Tibial nerve (tissue), 4 donors: Measurements from ENCODE around the gene ECHDC3. TPM values are rescaled to one million over a fixed set of nuclear protein-coding genes. Genes with fewer than 3 reads are reported as not detected.

Source experiments
- DNase-seq, 2 donors: peaks; one replicate each; pipeline ENCODE4 v3.0.0-alpha.2; 2019; ENCODE audit warnings: low spot score in 2 of 2
- H3K27ac ChIP-seq, 4 donors: fragments of 200-600 bp; sonication (generic) in 3 of 4; one replicate each; pipeline ENCODE4 v1.5.1; 2017 to 2019; ENCODE audit warnings: mild to moderate bottlenecking in 1 of 4
- H3K27me3 ChIP-seq, 2 donors: fragments of 200-600 bp; sonication (generic) in 1 of 2; one replicate each; pipeline versions ENCODE4 v1.5.1 to v1.6.0; 2017 to 2019
- H3K36me3 ChIP-seq, 3 donors: fragments of 200-600 bp; sonication (generic); one replicate each; pipeline ENCODE4 v1.5.1; 2018 to 2019
- H3K4me1 ChIP-seq, 4 donors: fragments of 200-600 bp; sonication (generic) in 3 of 4; one replicate each; pipeline ENCODE4 v1.5.1; 2017 to 2019
- H3K4me3 ChIP-seq, 4 donors: fragments of 200-600 bp; sonication (generic) in 3 of 4; one replicate each; pipeline ENCODE4 v1.5.1; 2017 to 2019; ENCODE audit warnings: mild to moderate bottlenecking in 1 of 4, moderate library complexity in 1 of 4
- H3K9me3 ChIP-seq, 4 donors: fragments of 200-600 bp; sonication (generic) in 3 of 4; one replicate each; pipeline ENCODE4 v1.5.1; 2017 to 2019
- CTCF ChIP-seq, 5 experiments: fragments of 200-600 bp in 3 of 5; fragments of 450-650 bp in 2 of 5; sonication (generic) in 3 of 5; IDR thresholded peaks; one replicate each; pipeline ENCODE4 v1.5.1; 2016 to 2019; ENCODE audit warnings: antibody characterized with exemption in 5 of 5, mild to moderate bottlenecking in 3 of 5, moderate library complexity in 2 of 5
- EP300 ChIP-seq, 2 donors: sonication (generic); formaldehyde crosslinking; IDR thresholded peaks; one replicate each; pipeline ENCODE4 v1.6.1; 2017; ENCODE audit warnings: antibody characterized with exemption in 2 of 2, mild to moderate bottlenecking in 1 of 2
- POLR2A ChIP-seq, 2 donors: fragments of 450-650 bp; IDR thresholded peaks; one replicate each; pipeline ENCODE4 v1.6.1; 2017; ENCODE audit warnings: antibody characterized with exemption in 2 of 2, mild to moderate bottlenecking in 2 of 2, moderate library complexity in 2 of 2
- WGBS, 2 donors: methylation state at CpG; one replicate each; pipeline ENCODE4 v1.1.5; 2018; 5-methylcytosine and 5-hydroxymethylcytosine counted together
- total RNA-seq, 4 donors: library from RNA; depleted of rRNA; stranded (reverse); fragments of >200 nt; gene quantifications; one replicate each; pipeline ENCODE4 v1.1.0, GENCODE V29; 2016

The ECHDC3 gene
- total RNA-seq, 4 donors from 2014 or later: 48.6 to 91.3 (median 66.9) TPM

- 61 to 65% methylated on average over 7 of the region's 7 CpGs for WGBS, 2 donors
- Histone ChIP-seq H3K4me3 (no peak overlapping the region), H3K27me3 (no peaks in the 10 kb centered on the region), H3K4me1 (peaks cover 0 to 9% (median 3%) of the 10 kb centered on the region in 4 donors), H3K9me3 (peaks cover 0 to 10% (median 0%) of the 10 kb centered on the region in 4 donors), H3K36me3 (no peaks in the 10 kb centered on the region), H3K27ac (no peak overlapping the region)
- TF ChIP-seq EP300 (IDR thresholded peaks at IDR 0.05): no peak
- no peak for TF ChIP-seq POLR2A (IDR thresholded peaks at IDR 0.05)
- no peak for TF ChIP-seq CTCF (IDR thresholded peaks at IDR 0.05)
- DNase-seq: no peak
Measured at GRCh38 chr10:11712744-11713143, 29.4 kb upstream of the ECHDC3 start.

- peak overlapping the region in 1 of 4 donors; percentile 67 for H3K27ac ChIP-seq
- H3K27me3 ChIP-seq: no peaks in the 10 kb centered on the region
- TF ChIP-seq POLR2A (IDR thresholded peaks at IDR 0.05) (no peak), EP300 (IDR thresholded peaks at IDR 0.05) (no peak), CTCF (IDR thresholded peaks at IDR 0.05) (no peak)
- 27 to 33% methylated on average over 15 of the region's 15 CpGs for WGBS, 2 donors
- peaks cover 0 to 10% (median 0%) of the 10 kb centered on the region in 4 donors for H3K9me3 ChIP-seq
- no peak overlapping the region for H3K4me3 ChIP-seq
- no peak for DNase-seq
- peaks cover 0 to 9% (median 3%) of the 10 kb centered on the region in 4 donors for H3K4me1 ChIP-seq
- H3K36me3 ChIP-seq: no peaks in the 10 kb centered on the region
Measured at GRCh38 chr10:11713186-11713743, 28.9 kb upstream of the ECHDC3 start.

DNA sequence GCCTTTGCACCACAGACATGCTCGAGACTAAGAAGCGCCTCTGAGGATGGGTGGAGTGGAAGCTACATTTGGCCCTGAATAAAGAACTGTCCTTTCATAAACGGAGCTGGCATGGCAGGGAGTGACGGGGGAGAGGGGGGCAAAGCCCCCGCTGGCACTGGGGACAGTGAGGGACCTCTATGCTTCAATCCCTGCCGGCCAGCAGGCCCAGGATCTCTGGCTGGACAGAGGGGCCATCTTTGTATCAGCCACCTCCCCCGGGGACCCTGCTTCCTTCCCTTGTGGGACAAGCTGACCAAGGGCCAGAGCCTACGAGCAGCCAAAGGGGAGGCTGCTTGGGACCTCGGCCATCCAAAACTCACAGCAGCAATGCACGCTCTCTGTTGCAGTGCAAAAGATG lies 28.2 kb upstream of the ECHDC3 start:
- DNase-seq: no peak
- Histone ChIP-seq H3K27ac (peak overlapping the region in 1 of 4 donors; percentile 67), H3K9me3 (peaks cover 0 to 10% (median 0%) of the 10 kb centered on the region in 4 donors), H3K4me1 (peaks cover 0 to 9% (median 3%) of the 10 kb centered on the region in 4 donors), H3K4me3 (no peak overlapping the region), H3K36me3 (no peaks in the 10 kb centered on the region), H3K27me3 (no peaks in the 10 kb centered on the region)
- no peak for TF ChIP-seq CTCF (IDR thresholded peaks at IDR 0.05)
- no peak for TF ChIP-seq EP300 (IDR thresholded peaks at IDR 0.05)
- TF ChIP-seq POLR2A (IDR thresholded peaks at IDR 0.05): no peak
- WGBS, 2 donors: 50 to 54% methylated on average over 7 to 10 of the region's 10 CpGs

- no peak for DNase-seq
- no peaks in the 10 kb centered on the region for H3K36me3 ChIP-seq
- 77 to 92% methylated on average over 4 to 9 of the region's 9 CpGs for WGBS, 2 donors
- H3K4me3 ChIP-seq: no peak overlapping the region
- peaks cover 0 to 9% (median 3%) of the 10 kb centered on the region in 4 donors for H3K4me1 ChIP-seq
- H3K27ac ChIP-seq: no peak overlapping the region
- peaks cover 0 to 10% (median 0%) of the 10 kb centered on the region in 4 donors for H3K9me3 ChIP-seq
- TF ChIP-seq CTCF (IDR thresholded peaks at IDR 0.05) (no peak), EP300 (IDR thresholded peaks at IDR 0.05) (no peak), POLR2A (IDR thresholded peaks at IDR 0.05) (no peak)
- H3K27me3 ChIP-seq: no peaks in the 10 kb centered on the region
Measured at GRCh38 chr10:11714750-11715365, 27.3 kb upstream of the ECHDC3 start.

DNA sequence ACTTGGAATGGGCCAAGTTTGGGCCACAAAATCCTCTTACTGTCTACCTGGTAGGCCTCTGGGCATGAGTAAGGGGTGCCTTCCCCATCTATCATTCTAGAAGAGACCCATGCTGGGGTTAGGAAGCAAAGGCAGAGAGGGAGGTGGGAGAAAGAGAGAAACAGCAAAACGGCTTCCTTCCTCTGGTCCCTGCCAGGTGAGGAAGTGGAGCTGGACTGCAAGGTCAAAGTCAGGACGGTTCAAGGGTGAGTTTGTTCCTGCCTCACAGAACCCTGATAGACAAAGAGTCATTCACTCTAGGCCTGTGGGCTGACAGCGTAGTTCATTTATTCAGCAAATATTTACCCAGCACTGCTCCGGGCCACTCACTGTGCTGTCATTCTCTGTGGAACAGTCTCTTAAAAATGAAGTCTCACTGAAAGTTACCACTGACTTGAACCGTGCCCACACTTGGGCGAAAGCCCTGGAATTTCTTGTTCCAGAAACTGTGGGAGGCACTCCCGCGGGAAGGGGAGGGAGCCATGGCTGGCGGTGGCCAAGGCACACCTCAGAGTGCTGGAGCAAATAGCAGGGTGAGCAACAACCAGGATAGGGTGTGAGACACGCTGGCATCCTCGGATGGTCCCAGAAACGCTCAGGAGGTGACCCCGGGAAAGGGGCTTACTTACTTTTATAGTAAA lies 26.2 kb upstream of the ECHDC3 start:
- Histone ChIP-seq H3K36me3 (no peaks in the 10 kb centered on the region), H3K27me3 (no peaks in the 10 kb centered on the region), H3K27ac (no peak overlapping the region), H3K9me3 (peaks cover 0 to 10% (median 0%) of the 10 kb centered on the region in 4 donors), H3K4me3 (no peak overlapping the region), H3K4me1 (peaks cover 0 to 9% (median 3%) of the 10 kb centered on the region in 4 donors)
- WGBS, 2 donors: 63 to 66% methylated on average over 13 of the region's 13 CpGs
- no peak for DNase-seq
- TF ChIP-seq POLR2A (IDR thresholded peaks at IDR 0.05) (no peak), EP300 (IDR thresholded peaks at IDR 0.05) (peak in 1 of 2 donors; percentile 20)
